Measurements from ENCODE around the gene TEX22. TPM values are rescaled to one million over a fixed set of nuclear protein-coding genes. Genes with fewer than 3 reads are reported as not detected.

TEX22 gene
- polyA plus RNA-seq, 3 donors, result 1.2 to 3.9 (median 1.6) TPM

GRCh38 chr14:105414456-105415371 is 16.4 kb downstream of the TEX22 start:
- peak in 5 of 11 donors; percentile 44 to 59 (median 54) for DNase-seq (ENCODE audit: extremely low read depth in 1 of 11, low read depth in 9 of 11, low spot score in 4 of 11)

GRCh38 chr14:105415481-105416428 is 17.4 kb downstream of the TEX22 start:
- DNase-seq (ENCODE audit: extremely low read depth in 1 of 11, low read depth in 9 of 11, low spot score in 4 of 11), result no peak

GRCh38 chr14:105416671-105417070 is 18.3 kb downstream of the TEX22 start:
- no peak for DNase-seq (ENCODE audit: extremely low read depth in 1 of 11, low read depth in 9 of 11, low spot score in 4 of 11)

GRCh38 chr14:105417690-105418121 is 19.4 kb downstream of the TEX22 start:
- DNase-seq (ENCODE audit: extremely low read depth in 1 of 11, low read depth in 9 of 11, low spot score in 4 of 11), result no peak

- DNase-seq (ENCODE audit: extremely low read depth in 1 of 11, low read depth in 9 of 11, low spot score in 4 of 11), result no peak
Measured at GRCh38 chr14:105418269-105419194, 20.2 kb downstream of the TEX22 start.

- no peak for DNase-seq (ENCODE audit: extremely low read depth in 1 of 11, low read depth in 9 of 11, low spot score in 4 of 11)
Measured at GRCh38 chr14:105419195-105420091, 21.1 kb downstream of the TEX22 start, which contains the start of gene MTA1. Gene MTA1 (plus strand): TSS chr14:105419827. CDS start chr14:105420036, 209 bp downstream.

- DNase-seq (ENCODE audit: extremely low read depth in 1 of 11, low read depth in 9 of 11, low spot score in 4 of 11), result no peak
Measured at GRCh38 chr14:105420101-105420973, 22.0 kb downstream of the TEX22 start.

- no peak for DNase-seq (ENCODE audit: extremely low read depth in 1 of 11, low read depth in 9 of 11, low spot score in 4 of 11)
Measured at GRCh38 chr14:105420974-105421674, 22.8 kb downstream of the TEX22 start.

GRCh38 chr14:105421723-105422615 is 23.6 kb downstream of the TEX22 start:
- DNase-seq (ENCODE audit: extremely low read depth in 1 of 11, low read depth in 9 of 11, low spot score in 4 of 11), result no peak

- DNase-seq (ENCODE audit: extremely low read depth in 1 of 11, low read depth in 9 of 11, low spot score in 4 of 11), result no peak
Measured at GRCh38 chr14:105422695-105423487, 24.6 kb downstream of the TEX22 start.

- DNase-seq (ENCODE audit: extremely low read depth in 1 of 11, low read depth in 9 of 11, low spot score in 4 of 11), result no peak
Measured at GRCh38 chr14:105423488-105424195, 25.3 kb downstream of the TEX22 start.

- no peak for DNase-seq (ENCODE audit: extremely low read depth in 1 of 11, low read depth in 9 of 11, low spot score in 4 of 11)
Measured at GRCh38 chr14:105424861-105425260, 26.5 kb downstream of the TEX22 start.

- no peak for DNase-seq (ENCODE audit: extremely low read depth in 1 of 11, low read depth in 9 of 11, low spot score in 4 of 11)
Measured at GRCh38 chr14:105425823-105426247, 27.5 kb downstream of the TEX22 start.
